Ammon's horn (tissue), 1 donor: Measurements from ENCODE around the gene NXNL2.

ENCODE experiments used
- DNase-seq: peaks from one replicate; pipeline ENCODE4 v3.0.0-alpha.2; 2016; ENCODE audit warnings: low spot score

The NXNL2 gene

GRCh38 chr9:88578121-88579049 lies 43.4 kb downstream of the NXNL2 start:
- peak; percentile 83 for DNase-seq

- no peak for DNase-seq
Measured at GRCh38 chr9:88579050-88579715, 44.2 kb downstream of the NXNL2 start.

DNA sequence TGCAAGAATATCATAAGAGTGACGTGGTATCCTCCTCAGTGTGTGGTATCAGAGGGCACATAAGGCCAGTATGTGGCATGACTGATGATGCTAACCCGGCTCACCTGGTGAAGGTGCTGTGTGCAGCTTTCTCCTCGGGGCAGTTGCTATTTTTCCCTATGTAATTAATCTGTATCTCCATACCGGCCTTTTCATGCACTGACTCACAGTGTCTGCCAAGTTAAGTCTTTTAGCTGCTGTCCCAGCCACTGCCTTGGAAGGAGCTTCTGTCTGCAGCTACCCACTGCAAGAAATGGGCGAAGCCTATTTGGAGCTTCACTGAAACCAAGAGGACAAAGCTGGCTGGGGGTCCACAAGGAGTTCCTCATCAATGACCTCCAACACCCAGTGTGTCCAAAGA lies 46.0 kb downstream of the NXNL2 start:
- no peak for DNase-seq

- DNase-seq, result no peak
Measured at GRCh38 chr9:88583901-88584596, 49.1 kb downstream of the NXNL2 start.

GRCh38 chr9:88585426-88585825 lies 50.4 kb downstream of the NXNL2 start:
- DNase-seq, result no peak

DNA sequence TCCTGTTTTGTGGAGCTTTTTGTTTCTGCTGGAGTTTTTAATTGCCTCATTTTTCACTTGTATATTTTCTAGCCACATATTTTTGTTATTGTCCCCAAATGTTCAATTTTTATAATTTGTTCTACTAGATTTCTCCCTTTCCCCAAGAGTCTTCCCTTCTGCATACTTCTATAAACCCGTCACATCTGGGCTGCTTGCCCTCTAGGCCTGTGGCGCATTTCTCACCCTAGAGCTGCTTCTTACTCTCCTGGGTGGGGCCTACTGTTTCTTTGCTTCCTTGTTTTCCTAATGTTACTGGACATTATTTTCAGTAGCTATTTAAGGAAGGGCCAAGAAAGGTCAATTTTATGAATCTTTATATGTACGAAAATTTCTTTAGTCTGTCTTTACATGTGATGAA lies 51.5 kb downstream of the NXNL2 start:
- DNase-seq, result no peak

DNA sequence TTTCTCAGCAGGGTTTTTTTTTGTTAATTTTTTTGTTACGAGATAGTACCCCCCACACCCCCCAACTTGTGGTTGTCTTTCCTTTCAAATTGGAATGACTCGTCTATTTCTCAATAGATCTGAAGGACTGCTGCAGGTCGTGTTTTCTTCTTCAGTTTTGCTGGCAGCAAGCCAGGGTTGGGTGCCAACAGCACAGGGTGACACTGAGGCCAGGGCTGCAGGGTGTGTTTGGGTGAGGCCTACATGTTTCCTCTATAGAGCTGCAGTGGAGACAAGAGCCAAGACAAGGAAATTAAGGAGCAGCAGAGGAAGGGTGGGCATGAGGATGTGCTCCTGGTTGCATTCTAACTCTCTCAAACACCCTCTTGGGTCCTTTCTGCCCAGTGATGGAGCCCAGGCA lies 52.2 kb downstream of the NXNL2 start:
- DNase-seq, result no peak

DNA sequence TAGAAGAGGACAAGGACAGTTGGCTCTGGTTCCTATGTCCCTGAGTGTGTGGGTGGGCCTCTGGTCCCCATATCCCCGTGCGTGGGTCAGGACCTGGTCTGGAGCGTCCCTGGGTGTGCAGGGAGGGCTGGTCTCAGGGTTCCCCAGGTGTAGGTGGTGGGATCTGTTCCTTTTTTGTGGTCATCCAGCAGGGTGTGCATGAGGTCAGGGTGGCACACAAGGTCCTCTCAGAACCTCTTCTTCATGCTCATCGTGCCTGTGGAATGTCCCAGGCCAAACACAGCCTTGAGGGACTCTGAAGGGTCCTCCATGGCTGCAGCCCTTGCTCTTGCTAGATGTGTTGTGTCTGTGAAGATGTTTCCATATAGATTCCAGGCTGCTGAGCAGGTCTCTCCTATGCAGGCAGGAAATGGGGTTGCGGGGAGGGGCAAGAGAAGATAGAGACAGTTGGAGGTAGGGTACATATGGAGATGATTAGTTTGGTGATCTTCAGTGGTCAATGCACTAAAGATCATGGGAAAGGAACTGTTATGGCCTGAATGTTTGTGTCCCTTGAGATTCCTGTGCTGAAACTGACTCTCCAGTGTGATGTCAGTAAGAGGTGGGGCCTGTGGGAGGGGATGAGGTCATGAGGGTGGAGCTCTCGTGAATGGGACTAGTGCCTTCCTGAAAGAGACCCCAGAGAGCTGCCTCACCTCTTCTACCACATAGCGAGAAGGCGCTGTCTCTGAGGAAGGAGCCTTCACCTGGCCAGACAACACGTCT lies 53.1 kb downstream of the NXNL2 start:
- no peak for DNase-seq

DNA sequence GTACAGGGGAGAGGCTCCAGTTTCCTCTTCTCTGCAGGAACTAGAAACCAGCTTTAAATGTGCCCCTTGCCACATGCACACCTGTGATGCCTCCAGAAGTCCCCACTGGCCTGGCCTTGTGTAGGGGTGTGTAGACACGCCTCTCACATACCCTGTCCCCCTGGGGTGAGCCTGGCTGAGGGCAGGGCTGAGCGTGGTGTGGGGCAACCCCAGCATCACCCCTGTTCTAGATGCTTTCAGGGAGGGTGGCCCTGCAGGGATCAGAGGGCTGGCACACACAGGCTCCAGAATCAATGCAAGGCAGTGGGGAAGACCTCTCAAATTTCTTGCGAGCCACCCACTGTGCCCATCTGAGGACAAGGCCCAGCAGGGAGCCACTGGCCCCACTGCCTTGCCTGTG lies 54.7 kb downstream of the NXNL2 start:
- DNase-seq, result no peak

DNA sequence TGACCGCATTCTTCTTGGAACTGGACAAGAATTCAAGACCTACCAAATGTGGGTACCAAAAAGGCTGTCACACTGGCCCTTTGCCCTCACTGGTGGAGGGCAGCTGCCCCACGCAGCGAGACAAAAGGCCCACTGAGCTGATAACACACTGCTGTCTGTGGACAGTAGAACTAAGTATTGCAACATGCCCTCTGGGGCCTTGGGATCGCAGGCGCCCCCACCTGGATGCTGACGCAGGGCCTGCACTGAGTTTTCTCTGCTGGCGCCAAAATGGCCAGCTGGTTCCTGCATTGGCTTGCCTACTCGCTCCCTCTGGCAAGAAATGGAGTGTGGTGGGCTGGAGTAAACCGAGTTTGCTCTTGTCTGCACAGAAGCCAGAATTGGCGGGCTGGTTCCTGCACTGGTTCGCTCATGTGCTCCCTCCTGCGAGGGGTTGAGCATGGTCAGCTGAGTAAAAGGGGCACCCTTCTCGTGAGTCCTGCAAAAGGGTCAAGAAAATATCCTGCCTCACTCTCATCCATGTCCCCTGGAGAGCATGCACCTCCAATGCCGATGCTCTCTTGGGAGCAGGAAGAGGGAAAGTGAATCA lies 55.7 kb downstream of the NXNL2 start:
- no peak for DNase-seq

DNA sequence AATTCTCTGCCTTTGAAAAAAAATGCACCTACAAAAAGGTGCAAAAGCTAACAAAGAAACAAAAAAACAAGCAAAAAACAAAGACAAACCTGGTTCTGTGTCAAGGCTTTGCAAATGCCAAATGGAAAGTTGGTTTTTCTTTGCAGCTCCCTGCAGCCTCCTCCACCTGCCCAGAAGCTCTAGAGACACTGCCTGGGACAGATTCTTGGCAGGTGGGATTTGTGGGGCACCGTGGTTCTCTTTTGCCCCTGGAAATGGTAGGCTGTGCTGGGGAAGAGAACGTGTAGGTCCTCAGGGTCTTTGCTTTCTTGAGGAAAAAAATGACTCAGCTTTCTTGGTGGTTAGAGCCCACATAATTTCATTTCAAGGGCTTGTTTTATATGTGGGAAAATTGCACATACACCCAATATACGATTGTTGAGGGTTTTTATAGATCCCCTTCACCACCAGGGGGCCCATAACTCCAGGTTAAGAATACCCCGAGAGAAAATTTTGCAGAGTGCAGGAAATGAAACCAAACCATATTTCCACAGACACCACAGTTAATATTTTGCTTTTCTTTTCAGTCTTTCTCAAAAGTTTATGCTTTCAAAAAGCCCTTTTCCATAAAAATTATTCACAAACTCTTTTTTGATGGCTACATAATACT lies 58.7 kb downstream of the NXNL2 start:
- DNase-seq, result no peak
